ENCODE measurements around the gene CIITA.

Gene CIITA

DNA sequence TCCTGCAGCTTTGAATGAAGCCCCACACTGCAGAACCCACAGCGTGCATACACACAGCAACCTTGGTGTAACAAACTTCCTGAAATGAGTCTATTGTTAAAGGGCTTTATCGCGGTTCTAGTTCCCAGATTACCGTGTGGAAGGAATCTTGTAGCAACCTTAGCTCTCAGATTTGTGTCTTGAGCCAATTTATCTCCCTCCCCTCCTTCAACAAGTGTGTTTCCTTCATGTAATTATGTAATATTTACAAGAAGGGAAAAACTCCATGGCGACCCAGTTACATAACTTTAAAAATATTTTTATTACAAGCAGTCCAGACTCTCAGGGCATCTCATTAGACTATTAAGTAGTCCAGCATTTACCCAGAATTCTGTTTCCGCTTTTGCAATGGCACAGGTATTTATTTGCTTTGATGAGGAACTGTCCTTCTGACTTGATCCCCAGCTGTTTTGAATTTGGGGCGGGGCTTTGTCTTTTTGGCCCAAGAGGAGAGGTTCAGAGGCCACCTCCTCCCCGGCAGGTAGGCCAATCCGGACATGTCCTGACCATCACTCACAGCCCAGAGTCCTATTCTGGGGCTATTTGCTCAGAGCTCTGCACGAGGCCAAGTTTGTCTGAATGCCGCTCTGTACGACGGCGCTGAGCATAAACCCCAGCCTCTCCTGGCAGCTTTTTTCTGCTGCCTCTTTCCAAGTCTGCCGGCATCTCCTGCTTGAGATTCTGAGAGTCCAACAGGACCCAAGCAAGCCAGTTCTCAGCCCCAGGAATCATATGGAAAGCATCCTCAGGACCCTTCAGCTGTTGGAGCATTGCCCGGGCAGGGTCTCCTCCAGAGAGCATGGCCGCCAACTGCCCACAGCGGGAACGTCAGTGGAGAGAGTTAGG is 103.0 kb downstream of the CIITA start:
- H3K27me3 ChIP-seq (ENCODE audit: control insufficient read depth, insufficient read depth, low read length), result no peaks in the 10 kb centered on the region
- TF ChIP-seq, protein P1, sequence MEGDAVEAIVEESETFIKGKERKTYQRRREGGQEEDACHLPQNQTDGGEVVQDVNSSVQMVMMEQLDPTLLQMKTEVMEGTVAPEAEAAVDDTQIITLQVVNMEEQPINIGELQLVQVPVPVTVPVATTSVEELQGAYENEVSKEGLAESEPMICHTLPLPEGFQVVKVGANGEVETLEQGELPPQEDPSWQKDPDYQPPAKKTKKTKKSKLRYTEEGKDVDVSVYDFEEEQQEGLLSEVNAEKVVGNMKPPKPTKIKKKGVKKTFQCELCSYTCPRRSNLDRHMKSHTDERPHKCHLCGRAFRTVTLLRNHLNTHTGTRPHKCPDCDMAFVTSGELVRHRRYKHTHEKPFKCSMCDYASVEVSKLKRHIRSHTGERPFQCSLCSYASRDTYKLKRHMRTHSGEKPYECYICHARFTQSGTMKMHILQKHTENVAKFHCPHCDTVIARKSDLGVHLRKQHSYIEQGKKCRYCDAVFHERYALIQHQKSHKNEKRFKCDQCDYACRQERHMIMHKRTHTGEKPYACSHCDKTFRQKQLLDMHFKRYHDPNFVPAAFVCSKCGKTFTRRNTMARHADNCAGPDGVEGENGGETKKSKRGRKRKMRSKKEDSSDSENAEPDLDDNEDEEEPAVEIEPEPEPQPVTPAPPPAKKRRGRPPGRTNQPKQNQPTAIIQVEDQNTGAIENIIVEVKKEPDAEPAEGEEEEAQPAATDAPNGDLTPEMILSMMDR (IDR thresholded peaks at IDR 0.05), result no peak

DNA sequence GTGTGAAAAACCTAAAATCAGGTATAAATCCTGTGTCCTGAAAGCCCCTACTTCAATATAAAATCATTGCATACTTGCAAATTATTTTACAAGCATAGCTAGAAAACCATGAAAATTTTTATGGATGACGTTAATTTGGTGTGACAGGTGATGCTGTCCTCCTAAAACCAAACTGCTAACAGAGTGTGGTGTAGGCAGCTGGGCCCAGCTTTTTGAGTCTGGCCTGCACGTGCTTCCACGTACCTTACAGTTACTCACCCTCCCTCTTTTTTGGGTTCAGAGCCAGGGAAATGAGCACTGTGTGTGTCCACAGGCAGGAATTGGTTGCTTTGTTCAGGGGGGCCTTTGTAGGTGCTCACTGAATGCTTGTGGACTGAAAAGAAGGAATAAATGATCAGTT is 103.8 kb downstream of the CIITA start:
- no peak overlapping the region for H3K9ac ChIP-seq
- TF ChIP-seq, protein P1 (IDR thresholded peaks at IDR 0.05), result no peak
- no peak overlapping the region for H3K27ac ChIP-seq

More for the DNA sequence above, 103.0 kb downstream of the CIITA start:
- Histone ChIP-seq H3K4me1 (no peaks in the 10 kb centered on the region), H2AFZ (no peak overlapping the region), H3K4me3 (ENCODE audit: low read depth, low read length) (no peak overlapping the region), H3K9ac (no peak overlapping the region), H3K4me2 (ENCODE audit: low read length) (no peak overlapping the region), H3K27ac (no peak overlapping the region), H3K79me2 (no peaks in the 10 kb centered on the region), H3K36me3 (ENCODE audit: control insufficient read depth, insufficient read depth, low read length) (no peaks in the 10 kb centered on the region), H3K9me3 (ENCODE audit: control insufficient read depth, low read length) (no peaks in the 10 kb centered on the region)

DNA sequence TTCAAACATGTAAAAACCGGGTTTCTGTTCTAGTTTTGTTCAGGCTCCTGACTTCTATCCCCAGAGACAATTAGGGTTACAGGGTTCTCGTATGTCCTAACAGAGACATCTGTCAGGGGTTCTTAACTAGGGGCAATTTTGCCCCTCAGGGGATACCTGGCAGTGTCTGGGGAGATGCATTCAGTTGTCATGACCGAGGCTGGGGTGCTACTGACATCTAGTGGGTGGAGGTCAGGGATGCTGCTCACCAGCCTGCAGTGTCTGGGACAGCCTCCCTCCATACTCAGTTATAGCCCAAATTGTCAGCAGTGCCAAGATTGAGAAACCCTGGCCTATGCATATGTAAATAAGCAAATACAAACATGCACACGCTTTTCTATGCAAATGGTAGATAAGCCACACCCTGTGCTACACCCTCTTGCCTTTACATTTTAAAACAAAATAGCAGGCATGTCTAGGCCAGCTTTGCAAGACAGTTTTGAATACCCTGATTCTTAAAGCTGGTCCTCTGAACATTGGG is 104.8 kb downstream of the CIITA start:
- H3K27ac ChIP-seq, result no peak overlapping the region

More for the DNA sequence above, 103.8 kb downstream of the CIITA start:
- H3K79me2 ChIP-seq, result no peaks in the 10 kb centered on the region
- no peak overlapping the region for H3K4me3 ChIP-seq (ENCODE audit: low read depth, low read length)
- H3K36me3 ChIP-seq (ENCODE audit: control insufficient read depth, insufficient read depth, low read length), result no peaks in the 10 kb centered on the region
- H3K4me1 ChIP-seq, result no peaks in the 10 kb centered on the region
- H2AFZ ChIP-seq, result no peak overlapping the region
- no peak overlapping the region for H3K4me2 ChIP-seq (ENCODE audit: low read length)
- no peaks in the 10 kb centered on the region for H3K9me3 ChIP-seq (ENCODE audit: control insufficient read depth, low read length)
- no peaks in the 10 kb centered on the region for H3K27me3 ChIP-seq (ENCODE audit: control insufficient read depth, insufficient read depth, low read length)

DNA sequence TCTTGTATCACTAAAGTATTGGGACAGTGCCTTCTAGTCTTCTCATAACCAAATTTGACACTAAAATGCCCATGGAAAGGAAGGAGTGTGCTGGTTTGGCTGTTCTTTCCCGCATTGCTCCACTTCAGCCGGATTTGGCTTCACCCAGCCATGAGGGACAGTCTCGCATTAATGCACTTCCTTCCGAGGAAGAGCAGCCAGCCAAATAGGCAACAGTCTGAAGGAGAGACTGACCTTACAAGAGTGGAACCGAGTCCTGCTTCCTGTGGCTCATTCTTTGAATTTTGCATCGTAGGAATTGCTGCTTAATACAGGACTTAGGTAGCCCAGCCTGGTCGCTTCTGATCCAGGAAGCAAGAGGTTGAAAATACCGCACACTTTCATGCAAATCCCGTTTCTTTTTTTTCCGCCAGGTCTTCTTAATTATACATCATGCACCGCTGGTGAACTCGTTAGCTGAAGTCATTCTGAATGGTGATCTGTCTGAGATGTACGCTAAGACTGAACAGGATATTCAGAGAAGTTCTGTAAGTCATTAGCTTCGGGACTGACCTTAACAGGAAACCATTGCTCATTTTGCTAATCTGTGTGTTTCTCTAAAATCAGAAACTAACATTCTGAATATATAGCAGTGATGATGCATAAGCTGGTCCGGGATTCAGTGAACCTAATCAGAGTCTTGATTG is 105.6 kb downstream of the CIITA start:
- H3K27ac ChIP-seq, result no peak overlapping the region
- no peaks in the 10 kb centered on the region for H3K79me2 ChIP-seq
- no peaks in the 10 kb centered on the region for H3K27me3 ChIP-seq (ENCODE audit: control insufficient read depth, insufficient read depth, low read length)
- no peak overlapping the region for H3K4me2 ChIP-seq (ENCODE audit: low read length)
- no peaks in the 10 kb centered on the region for H3K4me1 ChIP-seq
- H3K9ac ChIP-seq, result no peak overlapping the region
- no peak overlapping the region for H3K4me3 ChIP-seq (ENCODE audit: low read depth, low read length)
- TF ChIP-seq, protein P1 (IDR thresholded peaks at IDR 0.05), result no peak
- H3K36me3 ChIP-seq (ENCODE audit: control insufficient read depth, insufficient read depth, low read length), result no peaks in the 10 kb centered on the region
- no peak overlapping the region for H2AFZ ChIP-seq
- H3K9me3 ChIP-seq (ENCODE audit: control insufficient read depth, low read length), result no peaks in the 10 kb centered on the region

More for the DNA sequence above, 104.8 kb downstream of the CIITA start:
- H3K4me2 ChIP-seq (ENCODE audit: low read length), result no peak overlapping the region
- H2AFZ ChIP-seq, result no peak overlapping the region
- H3K9ac ChIP-seq, result no peak overlapping the region
- H3K4me1 ChIP-seq, result no peaks in the 10 kb centered on the region
- H3K9me3 ChIP-seq (ENCODE audit: control insufficient read depth, low read length), result no peaks in the 10 kb centered on the region
- H3K79me2 ChIP-seq, result no peaks in the 10 kb centered on the region
- TF ChIP-seq, protein P1 (IDR thresholded peaks at IDR 0.05), result no peak
- H3K27me3 ChIP-seq (ENCODE audit: control insufficient read depth, insufficient read depth, low read length), result no peaks in the 10 kb centered on the region
- no peaks in the 10 kb centered on the region for H3K36me3 ChIP-seq (ENCODE audit: control insufficient read depth, insufficient read depth, low read length)
- no peak overlapping the region for H3K4me3 ChIP-seq (ENCODE audit: low read depth, low read length)
